HG03342 (cell line): Measurements from ENCODE around the gene COG1.

ENCODE experiments used
- ATAC-seq: cut with Tn5 transposase; IDR thresholded peaks from one replicate; pipeline ENCODE4 v1.9.1; 2021; ENCODE audit warnings: mild to moderate bottlenecking, moderate library complexity; ENCODE audit not compliant: unreplicated experiment

Gene COG1

GRCh38 chr17:73196500-73196899 lies 3.6 kb downstream of the COG1 start:
- no peak for ATAC-seq

- no peak for ATAC-seq
Observed at GRCh38 chr17:73197161-73197560, 4.3 kb downstream of the COG1 start.

GRCh38 chr17:73198201-73198929 lies 5.5 kb downstream of the COG1 start:
- no peak for ATAC-seq

- ATAC-seq: no peak
Observed at GRCh38 chr17:73198930-73199260, 6.0 kb downstream of the COG1 start.

- ATAC-seq: no peak
Observed at GRCh38 chr17:73199751-73200317, 7.0 kb downstream of the COG1 start.

GRCh38 chr17:73200476-73200875 lies 7.6 kb downstream of the COG1 start:
- no peak for ATAC-seq

- ATAC-seq: no peak
Observed at GRCh38 chr17:73201215-73202069, 8.6 kb downstream of the COG1 start.

- no peak for ATAC-seq
Observed at GRCh38 chr17:73203135-73203787, 10.4 kb downstream of the COG1 start.

GRCh38 chr17:73203788-73204479 lies 11.1 kb downstream of the COG1 start:
- no peak for ATAC-seq

- ATAC-seq: no peak
Observed at GRCh38 chr17:73205459-73205961, 12.7 kb downstream of the COG1 start.

GRCh38 chr17:73208139-73208827 lies 15.4 kb downstream of the COG1 start:
- ATAC-seq: no peak

- ATAC-seq: no peak
Observed at GRCh38 chr17:73209436-73209835, 16.6 kb downstream of the COG1 start.

GRCh38 chr17:73210002-73210678 lies 17.3 kb downstream of the COG1 start:
- no peak for ATAC-seq

- no peak for ATAC-seq
Observed at GRCh38 chr17:73211745-73212144, 18.9 kb downstream of the COG1 start.

- ATAC-seq: no peak
Observed at GRCh38 chr17:73214008-73214407, 21.2 kb downstream of the COG1 start.

GRCh38 chr17:73214851-73215250 lies 22.0 kb downstream of the COG1 start:
- ATAC-seq: no peak

- no peak for ATAC-seq
Observed at GRCh38 chr17:73215447-73215846, 22.6 kb downstream of the COG1 start.

- no peak for ATAC-seq
Observed at GRCh38 chr17:73223626-73224230, 30.9 kb downstream of the COG1 start.

GRCh38 chr17:73224237-73224636 lies 31.4 kb downstream of the COG1 start:
- no peak for ATAC-seq
